ENCODE measurements around the gene MTG2. TPM values are rescaled to one million over a fixed set of nuclear protein-coding genes. Genes with fewer than 3 reads are reported as not detected.

Gene MTG2
- total and polyA plus RNA-seq, 2 experiments from 2014 or later: 11.3 to 11.7 TPM

GRCh38 chr20:62197801-62198200 is 15.0 kb downstream of the MTG2 start:
- no peak overlapping the region for H3K4me3 Mint-ChIP-seq
- H3F3A ChIP-seq (replicated peaks; ENCODE audit: low read depth): no peaks in the 10 kb centered on the region
- H3K36me3 Mint-ChIP-seq (ENCODE audit: low read depth): peaks cover 43% of the 10 kb centered on the region
- H3K9me3 Mint-ChIP-seq: no peaks in the 10 kb centered on the region
- no peak for TF ChIP-seq ETS1 (IDR thresholded peaks at IDR 0.05)
- no peak for TF ChIP-seq STAT1 (IDR thresholded peaks at IDR 0.05; ENCODE audit: unreplicated experiment)
- TF ChIP-seq EZH2phosphoT487 (IDR thresholded peaks at IDR 0.05; ENCODE audit: unreplicated experiment): no peak
- TF ChIP-seq REST (IDR thresholded peaks at IDR 0.05; ENCODE audit: unreplicated experiment): no peak
- TF ChIP-seq ZNF331 (CRISPR knock-in tag; IDR thresholded peaks at IDR 0.05; ENCODE audit: low read depth): no peak
- TF ChIP-seq JUNB (IDR thresholded peaks at IDR 0.05; ENCODE audit: unreplicated experiment): no peak
- no peak for TF ChIP-seq CTCF (conservative IDR thresholded peaks at IDR 0.05; ENCODE audit: low read depth in 2 of 2)
- TF ChIP-seq CREB1 (CRISPR knock-in tag; IDR thresholded peaks at IDR 0.05; ENCODE audit: low read depth): no peak
- no peak for TF ChIP-seq POLR2AphosphoS5 (IDR thresholded peaks at IDR 0.05; ENCODE audit: low read depth)
- no peak for TF ChIP-seq ZNF114 (CRISPR knock-in tag; IDR thresholded peaks at IDR 0.05)
- no peak for TF ChIP-seq ZNF462 (CRISPR knock-in tag; IDR thresholded peaks at IDR 0.05)
- no peak for TF ChIP-seq NANOG (IDR thresholded peaks at IDR 0.05; ENCODE audit: borderline replicate concordance)
- TF ChIP-seq EZH2 (IDR thresholded peaks at IDR 0.05; ENCODE audit: low read depth, unreplicated experiment): no peak
- no peaks in the 10 kb centered on the region for H4K20me1 ChIP-seq (replicated peaks; ENCODE audit: insufficient read depth)
- H3K4me1 Mint-ChIP-seq: no peaks in the 10 kb centered on the region
- DNase-seq (ENCODE audit: low spot score) (no peak), ATAC-seq (no peak)
- H3K4me2 ChIP-seq: no peak overlapping the region
- H3K27me3 ChIP-seq (ENCODE audit: insufficient read depth): no peaks in the 10 kb centered on the region
- no peaks in the 10 kb centered on the region; the same call in none of the 2 replicates for H3K36me3 ChIP-seq (ENCODE audit: insufficient read depth)
- H3K9me2 ChIP-seq (ENCODE audit: insufficient read depth): no peaks in the 10 kb centered on the region
- H3K27me3 Mint-ChIP-seq (ENCODE audit: insufficient read depth, low read depth, poor library complexity): peaks cover 4% of the 10 kb centered on the region
- H3K4me3 ChIP-seq: no peak overlapping the region
- no peak overlapping the region for H3K27ac ChIP-seq (ENCODE audit: low read depth)
- no peak overlapping the region for H3K27ac Mint-ChIP-seq
- H3K4me1 ChIP-seq (ENCODE audit: insufficient read depth): no peaks in the 10 kb centered on the region
- no peak overlapping the region for H2AFZ ChIP-seq
- no peaks in the 10 kb centered on the region for H3K79me2 ChIP-seq (replicated peaks; ENCODE audit: insufficient read depth)

Measured in GM23338 (cell line).